Measurements from ENCODE around the gene PBRM1.

DNA sequence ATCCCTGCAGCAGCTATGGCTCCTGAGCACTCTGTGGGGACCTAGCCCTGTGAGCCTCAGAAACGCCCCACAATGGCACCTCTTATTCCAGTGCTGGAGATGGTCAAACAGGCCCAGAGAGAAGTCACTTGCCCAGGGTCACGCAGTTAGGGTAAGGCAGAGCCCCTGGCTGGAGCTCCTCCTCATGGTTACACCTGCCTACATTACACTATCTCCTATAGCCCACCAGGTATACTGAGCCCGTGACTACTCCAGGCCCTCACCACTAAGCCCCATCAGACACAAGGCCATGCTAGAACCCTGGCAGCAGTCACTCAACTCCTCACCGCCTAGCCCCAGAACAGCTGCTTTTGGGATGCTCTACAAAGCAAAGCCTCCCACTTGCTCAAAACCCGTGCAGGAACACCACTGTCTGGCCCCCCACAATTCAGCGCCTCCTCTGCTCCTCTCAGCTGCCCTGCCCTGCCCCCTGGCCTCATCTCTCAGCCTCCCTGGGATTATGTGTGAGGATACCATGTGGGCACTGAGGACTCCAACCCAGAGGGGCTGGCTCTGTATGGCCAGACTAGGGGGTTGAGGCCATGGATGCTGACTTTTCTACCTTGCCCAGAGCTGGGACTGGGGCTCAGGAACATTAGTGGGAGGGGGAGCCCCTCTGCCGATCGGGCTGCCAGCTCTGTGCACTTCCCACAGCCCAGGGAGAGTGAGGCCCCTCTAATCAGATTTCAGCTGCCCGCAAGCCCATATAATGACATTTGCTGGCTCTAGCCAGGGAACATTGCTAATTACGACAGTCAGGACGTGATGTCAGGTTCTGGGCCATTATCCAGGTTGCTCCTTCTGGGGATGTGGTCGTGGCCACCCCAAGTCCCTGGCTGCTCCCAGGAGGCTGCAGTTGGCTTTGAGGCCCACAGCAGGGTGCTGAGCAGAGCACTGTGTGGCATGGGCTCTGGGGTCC, 156.1 kb downstream of the PBRM1 start:
- TF ChIP-seq POLR2A (IDR thresholded peaks at IDR 0.05; ENCODE audit: low read depth, low read length) (no peak), POLR2AphosphoS5 (IDR thresholded peaks at IDR 0.05; ENCODE audit: low read depth, low read length) (no peak)
